ENCODE measurements around the gene SH3RF3.

Gene SH3RF3

GRCh38 chr2:109141006-109141600, 12.1 kb downstream of the SH3RF3 start:
- no peak for DNase-seq

- no peak for DNase-seq
Observed at GRCh38 chr2:109141727-109142283, 12.8 kb downstream of the SH3RF3 start.

GRCh38 chr2:109142416-109143210, 13.6 kb downstream of the SH3RF3 start:
- DNase-seq, result no peak

GRCh38 chr2:109143214-109144187, 14.5 kb downstream of the SH3RF3 start:
- no peak for DNase-seq

- DNase-seq, result no peak
Observed at GRCh38 chr2:109144271-109144670, 15.3 kb downstream of the SH3RF3 start.

GRCh38 chr2:109144721-109145120, 15.7 kb downstream of the SH3RF3 start:
- DNase-seq, result no peak

GRCh38 chr2:109145286-109145685, 16.3 kb downstream of the SH3RF3 start:
- no peak for DNase-seq

GRCh38 chr2:109147405-109147804, 18.4 kb downstream of the SH3RF3 start:
- no peak for DNase-seq

GRCh38 chr2:109148117-109148746, 19.2 kb downstream of the SH3RF3 start:
- no peak for DNase-seq

- no peak for DNase-seq
Observed at GRCh38 chr2:109148991-109149645, 20.1 kb downstream of the SH3RF3 start.

- no peak for DNase-seq
Observed at GRCh38 chr2:109150559-109150958, 21.6 kb downstream of the SH3RF3 start.

GRCh38 chr2:109151519-109151918, 22.5 kb downstream of the SH3RF3 start:
- no peak for DNase-seq

GRCh38 chr2:109153005-109153784, 24.2 kb downstream of the SH3RF3 start:
- no peak for DNase-seq

- no peak for DNase-seq
Observed at GRCh38 chr2:109153807-109154206, 24.8 kb downstream of the SH3RF3 start.

- DNase-seq, result no peak
Observed at GRCh38 chr2:109154226-109154625, 25.2 kb downstream of the SH3RF3 start.

GRCh38 chr2:109155553-109156451, 26.8 kb downstream of the SH3RF3 start:
- DNase-seq, result no peak

- DNase-seq, result peak; percentile 23
Observed at GRCh38 chr2:109157563-109158105, 28.6 kb downstream of the SH3RF3 start.

GRCh38 chr2:109158237-109158636, 29.2 kb downstream of the SH3RF3 start:
- no peak for DNase-seq

GRCh38 chr2:109159096-109159495, 30.1 kb downstream of the SH3RF3 start:
- DNase-seq, result no peak
